Measurements from ENCODE around the gene METTL1.

METTL1 gene

GRCh38 chr12:57769594-57769993, 2.3 kb downstream of the METTL1 start:
- Mint-ChIP-seq H3K4me1 (ENCODE audit: low read depth) (peaks cover 83% of the 10 kb centered on the region), H3K9me3 (no peaks in the 10 kb centered on the region), H3K27me3 (peaks cover 37% of the 10 kb centered on the region), H3K36me3 (ENCODE audit: low read depth) (peaks cover 47% of the 10 kb centered on the region), H3K27ac (no peak overlapping the region), H3K4me3 (no peak overlapping the region)
- intact Hi-C loops (cut with micrococcal nuclease): no loop called here

- H3K9me3 Mint-ChIP-seq: no peaks in the 10 kb centered on the region
- no peak overlapping the region for H3K4me3 Mint-ChIP-seq
- intact Hi-C loops (cut with micrococcal nuclease): no loop called here
- H3K27ac Mint-ChIP-seq: no peak overlapping the region
- peaks cover 54% of the 10 kb centered on the region for H3K27me3 Mint-ChIP-seq
- peaks cover 44% of the 10 kb centered on the region for H3K36me3 Mint-ChIP-seq (ENCODE audit: low read depth)
- H3K4me1 Mint-ChIP-seq (ENCODE audit: low read depth): peaks cover 80% of the 10 kb centered on the region
Measured at GRCh38 chr12:57767876-57768275, 4.0 kb downstream of the METTL1 start.

GRCh38 chr12:57767305-57767698, 4.6 kb downstream of the METTL1 start:
- no peak overlapping the region for H3K4me3 Mint-ChIP-seq
- H3K27ac Mint-ChIP-seq: no peak overlapping the region

GRCh38 chr12:57766464-57767304, 5.2 kb downstream of the METTL1 start, which contains the start of gene CYP27B1:
Gene CYP27B1, minus strand, starts transcription at chr12:57767078. Its CDS starts 37 bp downstream, at chr12:57767041.
- Mint-ChIP-seq H3K4me1 (ENCODE audit: low read depth) (peaks cover 75% of the 10 kb centered on the region), H3K27ac (no peak within 1 kb of the TSS), H3K4me3 (peak within 1 kb of the TSS; percentile 66), H3K36me3 (ENCODE audit: low read depth) (peaks cover 33% of the 10 kb centered on the region), H3K27me3 (peaks cover 55% of the 10 kb centered on the region), H3K9me3 (no peaks in the 10 kb centered on the region)
- intact Hi-C loops (cut with micrococcal nuclease): no loop called here

More at GRCh38 chr12:57767305-57767698, 4.6 kb downstream of the METTL1 start:
- Mint-ChIP-seq H3K27me3 (peaks cover 55% of the 10 kb centered on the region), H3K4me1 (ENCODE audit: low read depth) (peaks cover 78% of the 10 kb centered on the region), H3K36me3 (ENCODE audit: low read depth) (peaks cover 38% of the 10 kb centered on the region), H3K9me3 (no peaks in the 10 kb centered on the region)
- intact Hi-C loops (cut with micrococcal nuclease): no loop called here

- Mint-ChIP-seq H3K4me1 (ENCODE audit: low read depth) (peaks cover 70% of the 10 kb centered on the region), H3K27me3 (peaks cover 55% of the 10 kb centered on the region), H3K4me3 (peak overlapping the region; percentile 76), H3K9me3 (no peaks in the 10 kb centered on the region), H3K27ac (peak overlapping the region; percentile 35), H3K36me3 (ENCODE audit: low read depth) (peaks cover 30% of the 10 kb centered on the region)
- intact Hi-C loops (cut with micrococcal nuclease): no loop called here
Measured at GRCh38 chr12:57765698-57766463, 6.0 kb downstream of the METTL1 start.

- peak overlapping the region; percentile 76 for H3K4me3 Mint-ChIP-seq
- H3K27me3 Mint-ChIP-seq: peaks cover 55% of the 10 kb centered on the region
- H3K36me3 Mint-ChIP-seq (ENCODE audit: low read depth): peaks cover 23% of the 10 kb centered on the region
- no peaks in the 10 kb centered on the region for H3K9me3 Mint-ChIP-seq
- H3K4me1 Mint-ChIP-seq (ENCODE audit: low read depth): peaks cover 70% of the 10 kb centered on the region
- peak overlapping the region; percentile 35 for H3K27ac Mint-ChIP-seq
- intact Hi-C loops (cut with micrococcal nuclease): no loop called here
Measured at GRCh38 chr12:57765003-57765697, 6.8 kb downstream of the METTL1 start.

- Mint-ChIP-seq H3K4me3 (peak overlapping the region; percentile 76), H3K9me3 (no peaks in the 10 kb centered on the region), H3K4me1 (ENCODE audit: low read depth) (peaks cover 70% of the 10 kb centered on the region), H3K27me3 (peaks cover 55% of the 10 kb centered on the region), H3K36me3 (ENCODE audit: low read depth) (peaks cover 20% of the 10 kb centered on the region), H3K27ac (no peak overlapping the region)
- intact Hi-C loops (cut with micrococcal nuclease): no loop called here
Measured at GRCh38 chr12:57764662-57765002, 7.3 kb downstream of the METTL1 start.

- peaks cover 70% of the 10 kb centered on the region for H3K4me1 Mint-ChIP-seq (ENCODE audit: low read depth)
- H3K36me3 Mint-ChIP-seq (ENCODE audit: low read depth): peaks cover 20% of the 10 kb centered on the region
- no peak overlapping the region for H3K27ac Mint-ChIP-seq
- no peak overlapping the region for H3K4me3 Mint-ChIP-seq
- H3K27me3 Mint-ChIP-seq: peaks cover 55% of the 10 kb centered on the region
- intact Hi-C loops (cut with micrococcal nuclease): no loop called here
- no peaks in the 10 kb centered on the region for H3K9me3 Mint-ChIP-seq
Measured at GRCh38 chr12:57763881-57764661, 7.8 kb downstream of the METTL1 start.

- Mint-ChIP-seq H3K4me1 (ENCODE audit: low read depth) (peaks cover 61% of the 10 kb centered on the region), H3K36me3 (ENCODE audit: low read depth) (peaks cover 22% of the 10 kb centered on the region), H3K27ac (no peak overlapping the region), H3K9me3 (no peaks in the 10 kb centered on the region), H3K4me3 (no peak overlapping the region), H3K27me3 (peaks cover 45% of the 10 kb centered on the region)
- intact Hi-C loops (cut with micrococcal nuclease): no loop called here
Measured at GRCh38 chr12:57762463-57762862, 9.4 kb downstream of the METTL1 start.

GRCh38 chr12:57761391-57761998, 10.4 kb downstream of the METTL1 start:
- H3K27me3 Mint-ChIP-seq: peaks cover 36% of the 10 kb centered on the region
- H3K9me3 Mint-ChIP-seq: no peaks in the 10 kb centered on the region
- no peak overlapping the region for H3K4me3 Mint-ChIP-seq
- H3K4me1 Mint-ChIP-seq (ENCODE audit: low read depth): peaks cover 60% of the 10 kb centered on the region
- intact Hi-C loops (cut with micrococcal nuclease): no loop called here
- H3K27ac Mint-ChIP-seq: no peak overlapping the region
- peaks cover 32% of the 10 kb centered on the region for H3K36me3 Mint-ChIP-seq (ENCODE audit: low read depth)

- Mint-ChIP-seq H3K4me1 (ENCODE audit: low read depth) (peaks cover 55% of the 10 kb centered on the region), H3K9me3 (no peaks in the 10 kb centered on the region)
Measured at GRCh38 chr12:57760347-57760982, 11.4 kb downstream of the METTL1 start.

GRCh38 chr12:57759360-57759980, 12.4 kb downstream of the METTL1 start:
- intact Hi-C loops (cut with micrococcal nuclease): no loop called here
- Mint-ChIP-seq H3K4me3 (no peak overlapping the region), H3K36me3 (ENCODE audit: low read depth) (peaks cover 32% of the 10 kb centered on the region), H3K27ac (no peak overlapping the region), H3K9me3 (no peaks in the 10 kb centered on the region), H3K27me3 (peaks cover 19% of the 10 kb centered on the region), H3K4me1 (ENCODE audit: low read depth) (peaks cover 49% of the 10 kb centered on the region)

More at GRCh38 chr12:57760347-57760982, 11.4 kb downstream of the METTL1 start:
- Mint-ChIP-seq H3K36me3 (ENCODE audit: low read depth) (peaks cover 32% of the 10 kb centered on the region), H3K4me3 (no peak overlapping the region), H3K27me3 (peaks cover 26% of the 10 kb centered on the region), H3K27ac (no peak overlapping the region)
- intact Hi-C loops (cut with micrococcal nuclease): no loop called here

Measured in dendritic cell treated with granulocyte-macrophage colony-stimulating factor and Interleukin-4, amounts not matched to agents 40 ng/mL and 50 ng/mL, for 4 days (primary cell).